ENCODE results near the gene SPATA31E1.

GRCh38 chr9:87850391-87850790 is 32.3 kb upstream of the SPATA31E1 start:
- no peak for TF ChIP-seq TCF12 (IDR thresholded peaks at IDR 0.05; ENCODE audit: low read depth)
- no peak for TF ChIP-seq CREB1 (IDR thresholded peaks at IDR 0.05; ENCODE audit: low read depth)
- TF ChIP-seq USF1 (IDR thresholded peaks at IDR 0.05), result no peak
- TF ChIP-seq EGR1 (IDR thresholded peaks at IDR 0.05), result no peak
- no peak for TF ChIP-seq MAX (IDR thresholded peaks at IDR 0.05)
- TF ChIP-seq RAD21 (IDR thresholded peaks at IDR 0.05; ENCODE audit: low read depth), result no peak
